Measurements from ENCODE around the gene DRD3. TPM values are rescaled to one million over a fixed set of nuclear protein-coding genes. Genes with fewer than 3 reads are reported as not detected.

DRD3 gene
- polyA plus RNA-seq, 3 donors: not detected

DNA sequence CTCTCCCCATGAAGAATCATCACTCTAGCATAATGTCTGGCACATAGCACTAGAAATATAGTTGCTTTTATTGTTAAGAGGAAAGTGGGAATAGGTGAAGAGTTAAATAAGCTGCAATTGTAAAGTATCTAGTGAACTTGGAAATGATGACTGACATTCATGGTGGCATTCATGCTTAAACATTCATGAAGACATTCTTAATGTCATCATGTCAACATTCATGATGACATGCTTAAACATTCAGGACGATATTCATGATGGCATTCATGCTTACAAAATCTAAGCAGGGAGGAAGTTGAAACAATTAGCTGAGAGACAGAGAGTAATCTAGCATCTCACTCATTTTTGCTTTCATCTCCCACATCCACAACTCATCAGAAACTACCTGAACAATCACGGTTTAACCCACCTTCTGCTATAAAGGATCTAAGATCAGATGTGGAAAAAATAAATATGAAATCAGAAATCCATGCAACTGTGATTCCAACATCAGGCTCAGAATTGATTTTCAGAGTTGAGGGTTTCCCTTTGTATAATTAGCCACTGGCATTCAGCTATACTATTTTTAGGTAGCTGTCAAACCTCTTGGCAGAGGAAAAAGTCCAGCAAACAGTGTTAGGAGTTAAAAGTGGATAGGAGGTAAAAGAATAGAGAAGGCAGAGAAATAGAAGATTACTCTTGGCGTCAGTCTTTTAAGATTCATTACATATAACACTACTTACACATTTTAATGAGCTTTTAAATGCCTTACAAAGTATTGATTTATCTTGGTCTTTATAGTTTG is 3.5 kb downstream of the DRD3 start:
- intact Hi-C loops (cut with micrococcal nuclease): no loop called here
- DNase-seq: no peak
- no CpG with 5 or more reads among the region's 3 CpGs for WGBS (ENCODE audit: insufficient coverage)
- H3K36me3 Mint-ChIP-seq: no peaks in the 10 kb centered on the region
- H3K27me3 Mint-ChIP-seq (ENCODE audit: low read depth in 3 of 3): peaks cover 1 to 6% (median 3%) of the 10 kb centered on the region in 3 donors
- Histone ChIP-seq H3K4me1 (ENCODE audit: control insufficient read depth in 1 of 2, insufficient read depth in 2 of 2, low read length in 2 of 2) (no peaks in the 10 kb centered on the region), H3K27ac (ENCODE audit: low read depth in 1 of 2, low read length in 2 of 2) (no peak overlapping the region), H3K9me3 (replicated peaks in 1 of 2; ENCODE audit: control insufficient read depth in 1 of 2, insufficient read depth in 1 of 2, low read length in 2 of 2) (no peaks in the 10 kb centered on the region), H3K27me3 (ENCODE audit: control insufficient read depth in 2 of 2, insufficient read depth in 2 of 2, low read length in 2 of 2) (peaks cover 0 to 3% of the 10 kb centered on the region in 2 donors), H3K9ac (ENCODE audit: insufficient read depth, low read length, poor library complexity, severe bottlenecking) (no peak overlapping the region), H4K20me1 (ENCODE audit: insufficient read depth, low read length) (no peaks in the 10 kb centered on the region), H3K79me2 (ENCODE audit: insufficient read depth, low read length) (no peaks in the 10 kb centered on the region), H2AFZ (ENCODE audit: insufficient read depth, low read depth, low read length, poor library complexity, severe bottlenecking) (no peak overlapping the region), H3K4me2 (replicated peaks; ENCODE audit: extremely low read depth, low read length, poor library complexity, severe bottlenecking) (no peak overlapping the region), H3K36me3 (replicated peaks in 1 of 2; ENCODE audit: control insufficient read depth in 1 of 2, insufficient read depth in 2 of 2, low read length in 2 of 2) (no peaks in the 10 kb centered on the region), H3K4me3 (replicated peaks in 1 of 3; ENCODE audit: low read depth in 2 of 3, low read length in 3 of 3) (no peak overlapping the region)
- H3K27ac Mint-ChIP-seq: no peak overlapping the region
- H3K9me3 Mint-ChIP-seq: no peaks in the 10 kb centered on the region
- TF ChIP-seq, protein P1, sequence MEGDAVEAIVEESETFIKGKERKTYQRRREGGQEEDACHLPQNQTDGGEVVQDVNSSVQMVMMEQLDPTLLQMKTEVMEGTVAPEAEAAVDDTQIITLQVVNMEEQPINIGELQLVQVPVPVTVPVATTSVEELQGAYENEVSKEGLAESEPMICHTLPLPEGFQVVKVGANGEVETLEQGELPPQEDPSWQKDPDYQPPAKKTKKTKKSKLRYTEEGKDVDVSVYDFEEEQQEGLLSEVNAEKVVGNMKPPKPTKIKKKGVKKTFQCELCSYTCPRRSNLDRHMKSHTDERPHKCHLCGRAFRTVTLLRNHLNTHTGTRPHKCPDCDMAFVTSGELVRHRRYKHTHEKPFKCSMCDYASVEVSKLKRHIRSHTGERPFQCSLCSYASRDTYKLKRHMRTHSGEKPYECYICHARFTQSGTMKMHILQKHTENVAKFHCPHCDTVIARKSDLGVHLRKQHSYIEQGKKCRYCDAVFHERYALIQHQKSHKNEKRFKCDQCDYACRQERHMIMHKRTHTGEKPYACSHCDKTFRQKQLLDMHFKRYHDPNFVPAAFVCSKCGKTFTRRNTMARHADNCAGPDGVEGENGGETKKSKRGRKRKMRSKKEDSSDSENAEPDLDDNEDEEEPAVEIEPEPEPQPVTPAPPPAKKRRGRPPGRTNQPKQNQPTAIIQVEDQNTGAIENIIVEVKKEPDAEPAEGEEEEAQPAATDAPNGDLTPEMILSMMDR (IDR thresholded peaks at IDR 0.05): no peak
- H3K4me1 Mint-ChIP-seq: no peaks in the 10 kb centered on the region
- H3K4me3 Mint-ChIP-seq: no peak overlapping the region

DNA sequence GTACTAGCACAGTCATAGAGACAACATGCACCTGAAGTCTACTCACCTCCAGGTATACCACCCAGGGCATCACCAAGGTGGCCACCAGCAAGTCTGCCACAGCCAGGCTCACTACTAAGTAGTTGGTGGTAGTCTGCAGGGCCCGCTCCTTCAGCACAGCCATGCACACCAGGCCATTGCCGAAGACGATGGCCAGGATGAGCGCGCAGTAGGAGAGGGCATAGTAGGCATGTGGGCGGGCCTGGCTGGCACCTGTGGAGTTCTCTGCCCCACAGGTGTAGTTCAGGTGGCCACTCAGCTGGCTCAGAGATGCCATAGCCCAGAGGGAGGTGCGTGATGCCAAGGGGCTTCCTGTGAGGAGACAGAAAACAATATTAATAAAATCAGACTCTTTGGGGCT is 7.2 kb downstream of the DRD3 start:
- no peak for DNase-seq
- Histone ChIP-seq H3K79me2 (ENCODE audit: insufficient read depth, low read length) (no peaks in the 10 kb centered on the region), H3K4me2 (replicated peaks; ENCODE audit: extremely low read depth, low read length, poor library complexity, severe bottlenecking) (no peak overlapping the region), H3K4me3 (replicated peaks in 1 of 3; ENCODE audit: low read depth in 2 of 3, low read length in 3 of 3) (no peak overlapping the region), H2AFZ (ENCODE audit: insufficient read depth, low read depth, low read length, poor library complexity, severe bottlenecking) (no peak overlapping the region), H3K4me1 (ENCODE audit: control insufficient read depth in 1 of 2, insufficient read depth in 2 of 2, low read length in 2 of 2) (no peaks in the 10 kb centered on the region), H3K27me3 (ENCODE audit: control insufficient read depth in 2 of 2, insufficient read depth in 2 of 2, low read length in 2 of 2) (peaks cover 0 to 7% of the 10 kb centered on the region in 2 donors), H3K27ac (ENCODE audit: low read depth in 1 of 2, low read length in 2 of 2) (no peak overlapping the region), H4K20me1 (ENCODE audit: insufficient read depth, low read length) (no peaks in the 10 kb centered on the region), H3K9me3 (replicated peaks in 1 of 2; ENCODE audit: control insufficient read depth in 1 of 2, insufficient read depth in 1 of 2, low read length in 2 of 2) (no peaks in the 10 kb centered on the region), H3K36me3 (replicated peaks in 1 of 2; ENCODE audit: control insufficient read depth in 1 of 2, insufficient read depth in 2 of 2, low read length in 2 of 2) (no peaks in the 10 kb centered on the region), H3K9ac (ENCODE audit: insufficient read depth, low read length, poor library complexity, severe bottlenecking) (no peak overlapping the region)
- peaks cover 1 to 9% (median 3%) of the 10 kb centered on the region in 3 donors for H3K27me3 Mint-ChIP-seq (ENCODE audit: low read depth in 3 of 3)
- intact Hi-C loops (cut with micrococcal nuclease): no loop called here
- TF ChIP-seq, protein P1 (IDR thresholded peaks at IDR 0.05): no peak
- WGBS (ENCODE audit: insufficient coverage): 92% methylated on average over 6 of the region's 7 CpGs
- H3K9me3 Mint-ChIP-seq: no peaks in the 10 kb centered on the region
- H3K27ac Mint-ChIP-seq: no peak overlapping the region
- no peaks in the 10 kb centered on the region for H3K4me1 Mint-ChIP-seq
- H3K36me3 Mint-ChIP-seq: no peaks in the 10 kb centered on the region
- peak overlapping the region in 1 of 2 donors; percentile 14 for H3K4me3 Mint-ChIP-seq
